HepG2 (cell line): ENCODE data around the gene FBXO30. TPM values are rescaled to one million over a fixed set of nuclear protein-coding genes. Genes with fewer than 3 reads are reported as not detected.

Experiments used
- ATAC-seq: fragments of 200-7000 bp; cut with Tn5 transposase; 3 replicates; pipeline ENCODE4 v1.9.1; 2020; ENCODE audit warnings: mild to moderate bottlenecking, moderate library complexity
- BruUV-seq: library from RNA; stranded (reverse); fragments of 400-500 nt; replicated peaks from 2 replicates; lab custom pipeline; 2021; lab: Mats Ljungman, UMichigan
- CTCF ChIA-PET: fragments of 300-600 bp; formaldehyde crosslinking; extraction: SDS; loops from one replicate; lab custom pipeline; 2021; ENCODE audit warnings: low total read pairs, inconsistent platforms, low intra/inter-chr PET ratio; lab: Yijun Ruan, JAX
- POLR2A ChIA-PET: fragments of 350-600 bp; sonication (Branson Sonifier 250); formaldehyde crosslinking; loops from one replicate; lab custom pipeline; 2020; ENCODE audit warnings: antibody characterized with exemption, inconsistent platforms; lab: Yijun Ruan, JAX
- DNase-seq: peaks from one replicate; pipeline ENCODE4 v3.0.0-alpha.2; 2015; ENCODE audit warnings: low spot score
- FAIRE-seq: peaks from 3 replicates; lab custom pipeline; 2011; peaks lifted over from hg19 to GRCh38; lab: Jason Lieb, UNC
- H2AFZ ChIP-seq: one replicate; pipeline ENCODE4 v1.6.1; 2011; ENCODE audit warnings: low read length, inconsistent platforms
- H3K27ac ChIP-seq: fragments of 300-600 bp; 3 replicates; pipeline ENCODE4 v1.8.0; 2011; ENCODE audit warnings: mixed run types, mild to moderate bottlenecking, mixed read lengths, low read length, inconsistent platforms; ENCODE audit not compliant: insufficient read depth; ENCODE audit errors: extremely low read length
- H3K27me3 ChIP-seq, 2 experiments: fragments of 200-600 bp in 1 of 2; 2 replicates in 1 of 2; 3 replicates in 1 of 2; pipeline versions ENCODE4 v1.6.0 to v1.8.0; 2011; ENCODE audit warnings: low read length in 2 of 2, mild to moderate bottlenecking in 2 of 2, moderate library complexity in 2 of 2, inconsistent platforms in 1 of 2; ENCODE audit not compliant: insufficient read depth in 2 of 2, control insufficient read depth in 1 of 2
- H3K36me3 ChIP-seq, 2 experiments: fragments of 200-600 bp in 1 of 2; replicated peaks in 1 of 2; 2 replicates in 1 of 2; 3 replicates in 1 of 2; pipeline versions ENCODE4 v1.5.1 to v1.8.0; 2011; ENCODE audit warnings: low read length in 2 of 2, inconsistent platforms in 1 of 2; ENCODE audit not compliant: insufficient read depth in 2 of 2, control insufficient read depth in 1 of 2
- H3K4me1 ChIP-seq: 2 replicates; pipeline ENCODE4 v1.5.1; 2012; ENCODE audit warnings: low read length, inconsistent platforms; ENCODE audit not compliant: insufficient read depth
- H3K4me2 ChIP-seq: 2 replicates; pipeline ENCODE4 v1.6.0; 2011; ENCODE audit warnings: low read depth, low read length, inconsistent platforms
- H3K4me3 ChIP-seq, 3 experiments: fragments of 200-600 bp in 1 of 3; sonication (generic), shearing (Covaris generic) in 1 of 3; replicated peaks in 1 of 3; 2 replicates each; pipeline ENCODE4 v1.5.1; 2011 to 2016; ENCODE audit warnings: low read length in 3 of 3, inconsistent platforms in 2 of 3, low read depth in 2 of 3, mild to moderate bottlenecking in 2 of 3, control low read depth in 1 of 3, mixed read lengths in 1 of 3; ENCODE audit not compliant: insufficient read depth in 1 of 3
- H3K79me2 ChIP-seq: one replicate; pipeline ENCODE4 v1.6.1; 2011; ENCODE audit warnings: low read length, inconsistent platforms; ENCODE audit not compliant: insufficient read depth
- H3K9ac ChIP-seq: 2 replicates; pipeline ENCODE4 v1.6.0; 2011; ENCODE audit warnings: mild to moderate bottlenecking, low read depth, low read length, inconsistent platforms; ENCODE audit not compliant: insufficient read depth
- H3K9me3 ChIP-seq: 2 replicates; pipeline ENCODE4 v1.5.1; 2012; ENCODE audit warnings: mild to moderate bottlenecking, low read length
- H4K20me1 ChIP-seq: 2 replicates; pipeline ENCODE4 v1.6.0; 2011; ENCODE audit warnings: inconsistent platforms, mild to moderate bottlenecking, low read length, moderate library complexity; ENCODE audit not compliant: insufficient read depth
- CREB1 ChIP-seq, 2 experiments: fragments of 450-650 bp in 1 of 2; IDR thresholded peaks; 2 replicates each; pipeline ENCODE4 v1.6.1; 2016 to 2017; ENCODE audit warnings: control low read depth in 1 of 2, mild to moderate bottlenecking in 1 of 2, missing compliant biosample characterization in 1 of 2, missing genetic modification characterization in 1 of 2
- DR1 ChIP-seq: sonication (generic); formaldehyde crosslinking; IDR thresholded peaks from 2 replicates; pipeline ENCODE4 v1.8.0; 2021; ENCODE audit warnings: mild to moderate bottlenecking, missing genetic modification reagents, inconsistent platforms
- EP300 ChIP-seq, 3 experiments: sonication (generic) in 1 of 3; formaldehyde crosslinking in 1 of 3; IDR thresholded peaks; 2 replicates each; pipeline versions ENCODE4 v1.5.1 to v1.6.1; 2011 to 2020; ENCODE audit warnings: low read depth in 2 of 3, low read length in 2 of 3, borderline replicate concordance in 1 of 3, improper control_type of control experiment in 1 of 3, mild to moderate bottlenecking in 1 of 3, missing genetic modification reagents in 1 of 3, moderate library complexity in 1 of 3
- FOXP1 ChIP-seq, 2 experiments: fragments of 450-650 bp in 1 of 2; IDR thresholded peaks; 2 replicates each; pipeline ENCODE4 v1.6.1; 2017 to 2018; ENCODE audit warnings: antibody characterized with exemption in 1 of 2
- GATAD1 ChIP-seq: IDR thresholded peaks from 2 replicates; pipeline ENCODE4 v1.6.1; 2016; ENCODE audit warnings: missing genetic modification reagents, missing compliant biosample characterization
- HNF1A ChIP-seq, 2 experiments: sonication (generic) in 1 of 2; formaldehyde crosslinking in 1 of 2; IDR thresholded peaks; 2 replicates each; pipeline versions ENCODE4 v1.4.0 to v1.6.1; 2016 to 2020; ENCODE audit warnings: borderline replicate concordance in 1 of 2, low read depth in 1 of 2, mild to moderate bottlenecking in 1 of 2, missing genetic modification reagents in 1 of 2
- HNF4A ChIP-seq: sonication (generic); formaldehyde crosslinking; IDR thresholded peaks from 2 replicates; pipeline ENCODE4 v1.4.0; 2020; ENCODE audit warnings: missing genetic modification reagents
- IKZF1 ChIP-seq: fragments of 450-650 bp; IDR thresholded peaks from 2 replicates; pipeline ENCODE4 v1.7.1; 2016
- KAT2B ChIP-seq: fragments of 150-350 bp; IDR thresholded peaks from 2 replicates; pipeline ENCODE4 v1.6.1; 2014; ENCODE audit warnings: low read depth, low read length, borderline replicate concordance
- KLF16 ChIP-seq, 2 experiments: sonication (generic) in 1 of 2; formaldehyde crosslinking in 1 of 2; IDR thresholded peaks; 2 replicates each; pipeline versions ENCODE4 v1.6.1 to v1.8.0; 2016 to 2023; ENCODE audit warnings: missing genetic modification reagents in 2 of 2, missing compliant biosample characterization in 1 of 2
- NR2C2 ChIP-seq: sonication (generic); formaldehyde crosslinking; IDR thresholded peaks from 2 replicates; pipeline ENCODE4 v1.4.0; 2020; ENCODE audit warnings: missing genetic modification reagents, mild to moderate bottlenecking, moderate library complexity, borderline replicate concordance
- NR2F1 ChIP-seq, 2 experiments: fragments of 450-650 bp in 1 of 2; formaldehyde crosslinking in 1 of 2; IDR thresholded peaks; 2 replicates each; pipeline versions ENCODE4 v1.5.0 to v1.6.1; 2016 to 2020; ENCODE audit warnings: mild to moderate bottlenecking in 1 of 2, missing compliant biosample characterization in 1 of 2, missing genetic modification reagents in 1 of 2, moderate library complexity in 1 of 2
- REPIN1 ChIP-seq: sonication (generic); formaldehyde crosslinking; IDR thresholded peaks from 2 replicates; pipeline ENCODE4 v1.8.0; 2022; ENCODE audit warnings: missing genetic modification reagents, low read depth, mild to moderate bottlenecking, borderline replicate concordance
- SP4 ChIP-seq: sonication (generic); formaldehyde crosslinking; IDR thresholded peaks from 2 replicates; pipeline ENCODE4 v1.8.1; 2023; ENCODE audit warnings: mild to moderate bottlenecking, missing genetic modification reagents
- ZGPAT ChIP-seq: IDR thresholded peaks from 2 replicates; pipeline ENCODE4 v1.6.1; 2016; ENCODE audit warnings: mild to moderate bottlenecking
- ZMAT3 ChIP-seq: sonication (generic); formaldehyde crosslinking; conservative IDR thresholded peaks from 2 replicates; pipeline ENCODE4 v1.7.0; 2021; ENCODE audit warnings: missing genetic modification reagents
- ZNF337 ChIP-seq: sonication (generic); formaldehyde crosslinking; IDR thresholded peaks from 2 replicates; pipeline ENCODE4 v1.5.1; 2020; ENCODE audit warnings: missing genetic modification reagents, low read depth, mild to moderate bottlenecking, borderline replicate concordance
- ZSCAN29 ChIP-seq: sonication (generic); formaldehyde crosslinking; conservative IDR thresholded peaks from 2 replicates; pipeline ENCODE4 v1.4.0; 2020; ENCODE audit warnings: mild to moderate bottlenecking, missing genetic modification reagents
- WGBS: methylation state at CpG from one replicate; pipeline ENCODE4 v1.1.6; 2017; ENCODE audit warnings: low lambda C conversion rate; 5-methylcytosine and 5-hydroxymethylcytosine counted together
- in situ Hi-C: cut with HindIII; loops from 2 replicates; pipeline ENCODE4 v1.10.0; 2017; ENCODE audit warnings: low pct_unique_long_range_greater_than_20kb; ENCODE audit not compliant: extremely low pct_ligation_motif_present
- intact Hi-C: fragments of 100-400 bp; cut with micrococcal nuclease; formaldehyde crosslinking; loops from one replicate; pipeline ENCODE4 v1.10.0; 2022; ENCODE audit not compliant: unreplicated experiment
- polyA plus RNA-seq, 8 experiments: library from polyadenylated mRNA; depleted of rRNA in 3 of 8; stranded (reverse) in 7 of 8; unstranded in 1 of 8; fragments of >200 nt; fragmentation: Illumina TruSeq in 4 of 8; extraction: Trizol in 4 of 8; gene quantifications; 2 replicates each; pipeline versions ENCODE4 v1.2.1 to v1.2.3, GENCODE V29; 2011 to 2016; ENCODE audit warnings: low read depth in 4 of 8, missing spikeins in 1 of 8, mixed read lengths in 1 of 8; ENCODE audit not compliant: insufficient read depth in 1 of 8
- total RNA-seq, 5 experiments: library from RNA; depleted of rRNA; stranded (reverse); fragments of >200 nt; fragmentation: Illumina TruSeq; extraction: Trizol; gene quantifications; 2 replicates each; pipeline ENCODE4 v1.2.3, GENCODE V29; 2016; ENCODE audit warnings: low read depth in 1 of 5

Gene FBXO30
- total and polyA plus RNA-seq, 2 of the 13 experiments (the other 11 are each of a cell fraction or from before 2014, with no cell fraction given) = 3.2 to 7.1 TPM

GRCh38 chr6:145772846-145773245 is 41.7 kb downstream of the FBXO30 start:
- WGBS = 4% methylated on average over 1 of the region's 1 CpG
- peaks cover 15% of the 10 kb centered on the region; the same call in 1 of the 2 replicates for H3K4me1 ChIP-seq
- intact Hi-C loops = no loop called here
- CTCF ChIA-PET = no interaction called here
- no peak overlapping the region for H3K4me3 ChIP-seq
- no peaks in the 10 kb centered on the region for H3K36me3 ChIP-seq
- ATAC-seq = peak; percentile 76
- H3K27me3 ChIP-seq = no peaks in the 10 kb centered on the region
- no peaks in the 10 kb centered on the region for H3K79me2 ChIP-seq
- no peaks in the 10 kb centered on the region for H3K9me3 ChIP-seq
- no peak overlapping the region for H3K9ac ChIP-seq
- peak; percentile 43 for DNase-seq
- H4K20me1 ChIP-seq = no peaks in the 10 kb centered on the region
- FAIRE-seq = no peak
- H2AFZ ChIP-seq = no peak overlapping the region
- no TSS peak for BruUV-seq
- H3K27ac ChIP-seq = no peak overlapping the region
- no peak overlapping the region for H3K4me2 ChIP-seq
- POLR2A ChIA-PET = interaction anchor here (1.3 to 1.6 kb wide), 2 partner anchors 37 to 42 kb away, joined by 4 to 5 read pairs; partner anchors contain the start of gene FBXO30
- in situ Hi-C loops = no loop called here
- TF ChIP-seq GATAD1 (no peak), ZSCAN29 (CRISPR knock-in tag) (0 out of 2 replicates have a peak, but pooled peaks have one; percentile 59), KLF16 (CRISPR knock-in tag; IDR thresholded peaks at IDR 0.05) (peak in 1 of 2 experiments; percentile 49; a peak in 1 of 4 replicates), DR1 (no peak), HNF1A (IDR thresholded peaks at IDR 0.05; ENCODE audit: low read depth) (peak; percentile 72), HNF1A (CRISPR knock-in tag; IDR thresholded peaks at IDR 0.05; ENCODE audit: borderline replicate concordance) (no peak; the same call in 1 of the 2 replicates), IKZF1 (no peak), ZGPAT (no peak), ZMAT3 (no peak), NR2C2 (peak; percentile 43; the same call in 1 of the 2 replicates), REPIN1 (CRISPR knock-in tag) (peak; percentile 38; the same call in 1 of the 2 replicates), HNF4A (CRISPR knock-in tag) (peak; percentile 32; the same call in 1 of the 2 replicates), EP300 (IDR thresholded peaks at IDR 0.05; ENCODE audit: low read depth in 2 of 2, low read length in 2 of 2) (peak in 1 of 2 experiments; percentile 63; a peak in 1 of 4 replicates), EP300 (CRISPR knock-in tag; IDR thresholded peaks at IDR 0.05; ENCODE audit: borderline replicate concordance) (no peak), ZNF337 (CRISPR knock-in tag) (no peak), KAT2B (peak; percentile 75), NR2F1 (CRISPR knock-in tag; IDR thresholded peaks at IDR 0.05) (peak in 1 of 2 experiments; percentile 68; a peak in 2 of 4 replicates), SP4 (CRISPR knock-in tag) (no peak), CREB1 (IDR thresholded peaks at IDR 0.05) (no peak), CREB1 (CRISPR knock-in tag; IDR thresholded peaks at IDR 0.05) (peak; percentile 48; the same call in 1 of the 2 replicates), FOXP1 (IDR thresholded peaks at IDR 0.05) (peak; percentile 46; the same call in 1 of the 2 replicates), FOXP1 (CRISPR knock-in tag; IDR thresholded peaks at IDR 0.05) (peak; percentile 89)
